ENCODE results near the gene EXOC6. TPM values are rescaled to one million over a fixed set of nuclear protein-coding genes. Genes with fewer than 3 reads are reported as not detected.

EXOC6 gene
- total RNA-seq, 1 experiment from 2014 or later: 17.0 TPM

- peaks cover 23% of the 10 kb centered on the region for H3K4me1 ChIP-seq (ENCODE audit: control insufficient read depth, insufficient read depth, low read length)
- no peak for DNase-seq (ENCODE audit: low read depth, low spot score)
- no peaks in the 10 kb centered on the region for H3K36me3 ChIP-seq (ENCODE audit: control insufficient read depth, insufficient read depth, low read length)
- no peak overlapping the region for H3K4me3 ChIP-seq (ENCODE audit: low read depth in 2 of 2, low read length in 2 of 2)
- no peak overlapping the region for H3K27ac ChIP-seq (ENCODE audit: low read length)
- ATAC-seq: no peak
- TF ChIP-seq REST (IDR thresholded peaks at IDR 0.05; ENCODE audit: insufficient read depth in 1 of 2, low read depth in 2 of 2, low read length in 1 of 2): no peak
- TF ChIP-seq, protein P1, sequence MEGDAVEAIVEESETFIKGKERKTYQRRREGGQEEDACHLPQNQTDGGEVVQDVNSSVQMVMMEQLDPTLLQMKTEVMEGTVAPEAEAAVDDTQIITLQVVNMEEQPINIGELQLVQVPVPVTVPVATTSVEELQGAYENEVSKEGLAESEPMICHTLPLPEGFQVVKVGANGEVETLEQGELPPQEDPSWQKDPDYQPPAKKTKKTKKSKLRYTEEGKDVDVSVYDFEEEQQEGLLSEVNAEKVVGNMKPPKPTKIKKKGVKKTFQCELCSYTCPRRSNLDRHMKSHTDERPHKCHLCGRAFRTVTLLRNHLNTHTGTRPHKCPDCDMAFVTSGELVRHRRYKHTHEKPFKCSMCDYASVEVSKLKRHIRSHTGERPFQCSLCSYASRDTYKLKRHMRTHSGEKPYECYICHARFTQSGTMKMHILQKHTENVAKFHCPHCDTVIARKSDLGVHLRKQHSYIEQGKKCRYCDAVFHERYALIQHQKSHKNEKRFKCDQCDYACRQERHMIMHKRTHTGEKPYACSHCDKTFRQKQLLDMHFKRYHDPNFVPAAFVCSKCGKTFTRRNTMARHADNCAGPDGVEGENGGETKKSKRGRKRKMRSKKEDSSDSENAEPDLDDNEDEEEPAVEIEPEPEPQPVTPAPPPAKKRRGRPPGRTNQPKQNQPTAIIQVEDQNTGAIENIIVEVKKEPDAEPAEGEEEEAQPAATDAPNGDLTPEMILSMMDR (IDR thresholded peaks at IDR 0.05): no peak
- TF ChIP-seq POLR2AphosphoS5 (IDR thresholded peaks at IDR 0.05; ENCODE audit: low read depth, low read length): no peak
- TF ChIP-seq SIN3A (IDR thresholded peaks at IDR 0.05; ENCODE audit: borderline replicate concordance, insufficient read depth, low read depth, low read length): no peak
- no peak for TF ChIP-seq TCF7L2 (IDR thresholded peaks at IDR 0.05; ENCODE audit: low read depth, low read length)
- H3K27me3 ChIP-seq (ENCODE audit: control insufficient read depth, insufficient read depth, low read length): no peaks in the 10 kb centered on the region
- POLR2A ChIA-PET: interaction anchor here (0.6 kb wide), 1 partner anchor 40 kb away, joined by 3 read pairs; no protein-coding TSS in a partner anchor
- CTCF ChIA-PET: no interaction called here
- intact Hi-C loops (cut with micrococcal nuclease; ENCODE audit: unreplicated experiment) (no loop called here), in situ Hi-C loops (cut with HindIII; ENCODE audit: low pct_unique_long_range_greater_than_20kb, low sequenced_read_pairs) (no loop called here)
- H3K9me3 ChIP-seq (ENCODE audit: control insufficient read depth, insufficient read depth, low read depth, low read length): no peaks in the 10 kb centered on the region
- BruUV-seq (replicated peaks): no TSS peak
Observed at GRCh38 chr10:92846344-92846743, 2.0 kb upstream of the EXOC6 start.

DNA sequence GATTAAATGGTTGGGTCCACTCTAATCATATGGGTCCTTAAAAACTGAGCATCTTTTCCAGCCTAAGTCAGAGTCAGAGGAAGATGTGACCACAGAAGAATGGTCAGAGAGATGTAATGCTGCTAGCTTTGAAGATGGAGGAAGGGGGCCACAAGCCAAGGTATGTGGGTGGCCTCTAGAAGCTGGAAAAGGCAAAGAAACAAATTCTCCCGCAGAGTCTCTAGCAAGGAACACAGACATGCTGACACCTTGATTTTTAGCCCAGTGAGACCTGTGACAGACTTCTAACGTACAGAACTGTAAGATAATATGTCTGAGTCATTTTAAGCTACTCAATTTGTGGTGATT is 1.5 kb upstream of the EXOC6 start:
- POLR2A ChIA-PET: no interaction called here

More for the DNA sequence above, 1.5 kb upstream of the EXOC6 start:
- in situ Hi-C loops (cut with HindIII; ENCODE audit: low pct_unique_long_range_greater_than_20kb, low sequenced_read_pairs) (no loop called here), intact Hi-C loops (cut with micrococcal nuclease; ENCODE audit: unreplicated experiment) (no loop called here)
- CTCF ChIA-PET: no interaction called here
- Histone ChIP-seq H3K9me3 (ENCODE audit: control insufficient read depth, insufficient read depth, low read depth, low read length) (no peaks in the 10 kb centered on the region), H3K4me3 (ENCODE audit: low read depth in 2 of 2, low read length in 2 of 2) (no peak overlapping the region), H3K36me3 (ENCODE audit: control insufficient read depth, insufficient read depth, low read length) (no peaks in the 10 kb centered on the region), H3K27ac (ENCODE audit: low read length) (no peak overlapping the region), H3K4me1 (ENCODE audit: control insufficient read depth, insufficient read depth, low read length) (peaks cover 23% of the 10 kb centered on the region), H3K27me3 (ENCODE audit: control insufficient read depth, insufficient read depth, low read length) (no peaks in the 10 kb centered on the region)
- no TSS peak for BruUV-seq (replicated peaks)
- no peak for ATAC-seq
- TF ChIP-seq SIN3A (IDR thresholded peaks at IDR 0.05; ENCODE audit: borderline replicate concordance, insufficient read depth, low read depth, low read length) (no peak), TCF7L2 (IDR thresholded peaks at IDR 0.05; ENCODE audit: low read depth, low read length) (no peak), REST (IDR thresholded peaks at IDR 0.05; ENCODE audit: insufficient read depth in 1 of 2, low read depth in 2 of 2, low read length in 1 of 2) (no peak), POLR2AphosphoS5 (IDR thresholded peaks at IDR 0.05; ENCODE audit: low read depth, low read length) (no peak)
- TF ChIP-seq, protein P1 (IDR thresholded peaks at IDR 0.05): no peak
- DNase-seq (ENCODE audit: low read depth, low spot score): no peak
